OCI-LY1 (cell line): ENCODE measurements around the gene LIN9.

Source experiments
- CTCF ChIP-seq: fragments of 200-600 bp; sonication (generic), shearing (Covaris generic); IDR thresholded peaks from 2 replicates; pipeline ENCODE4 v1.5.1; 2017; ENCODE audit warnings: mild to moderate bottlenecking, antibody characterized with exemption, low read length, moderate library complexity, mixed read lengths
- EZH2 ChIP-seq: fragments of 200-600 bp; sonication (generic), shearing (Covaris generic); IDR thresholded peaks from 2 replicates; pipeline ENCODE4 v1.8.0; 2017; ENCODE audit warnings: borderline replicate concordance, mixed run types, mild to moderate bottlenecking, antibody characterized with exemption, low read length, moderate library complexity, mixed read lengths

GRCh38 chr1:226222686-226223085 lies 86.3 kb downstream of the LIN9 start:
- TF ChIP-seq CTCF (no peak), EZH2 (no peak)
